ENCODE results near the gene GFPT1. TPM values are rescaled to one million over a fixed set of nuclear protein-coding genes. Genes with fewer than 3 reads are reported as not detected.

The GFPT1 gene
- polyA plus RNA-seq, 4 donors: 33.1 to 47.3 (median 43.1) TPM

- DNase-seq (ENCODE audit: low read depth in 4 of 4, low spot score in 3 of 4): no peak
Measured at GRCh38 chr2:69296421-69296820, 90.6 kb downstream of the GFPT1 start.

DNA sequence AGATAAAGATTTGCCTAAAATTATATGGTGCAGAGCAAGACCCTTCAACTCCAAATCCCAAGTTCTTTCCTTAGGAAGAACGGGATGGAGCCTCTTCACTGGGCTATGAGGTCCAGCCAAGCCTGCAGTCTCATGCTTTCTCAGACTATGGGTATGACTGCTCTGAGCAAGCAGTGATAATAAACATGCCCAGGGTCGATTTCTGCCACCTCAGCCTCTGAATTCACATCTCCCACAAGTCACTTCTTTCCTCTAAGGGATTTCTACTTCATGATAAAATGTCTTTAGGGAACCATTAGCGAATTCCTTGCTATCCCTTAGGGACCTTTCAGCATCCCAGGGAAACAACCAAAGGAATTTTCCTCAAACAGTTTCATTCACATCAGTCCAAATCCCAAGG is 94.8 kb downstream of the GFPT1 start:
- no peak for DNase-seq (ENCODE audit: low read depth in 4 of 4, low spot score in 3 of 4)

GRCh38 chr2:69291721-69292120 is 95.3 kb downstream of the GFPT1 start:
- DNase-seq (ENCODE audit: low read depth in 4 of 4, low spot score in 3 of 4): no peak

DNA sequence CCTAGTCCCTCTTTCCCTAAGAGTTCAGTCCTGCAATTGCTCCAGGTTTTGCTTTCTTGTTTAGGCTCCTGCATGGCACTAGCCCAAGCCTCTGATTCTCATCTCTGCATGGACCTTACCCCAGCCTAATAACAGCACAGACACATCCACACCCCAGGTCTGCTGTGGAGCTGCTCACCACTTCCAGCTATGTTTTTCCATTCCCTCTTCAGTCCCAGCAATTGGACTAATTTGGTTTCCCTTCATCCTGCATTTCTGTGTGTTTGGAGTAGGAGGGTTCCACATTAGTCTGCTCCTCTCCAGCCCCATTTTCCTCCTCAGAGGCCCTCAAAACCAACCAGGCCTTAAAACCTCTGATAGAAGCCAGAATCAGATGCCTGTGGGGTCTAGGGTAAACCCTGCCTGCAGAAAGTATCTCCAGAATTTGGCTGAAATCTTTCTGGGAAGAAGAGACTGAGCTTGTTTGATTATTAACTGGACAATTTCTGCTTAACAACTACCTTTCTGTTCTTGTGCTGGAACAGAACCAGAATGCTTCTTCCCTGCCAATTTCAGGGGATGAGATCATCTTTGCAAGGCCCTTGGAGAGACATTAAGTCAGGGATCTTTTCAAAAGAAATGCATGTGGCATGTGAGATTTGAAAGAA is 95.9 kb downstream of the GFPT1 start:
- no peak for DNase-seq (ENCODE audit: low read depth in 4 of 4, low spot score in 3 of 4)

DNA sequence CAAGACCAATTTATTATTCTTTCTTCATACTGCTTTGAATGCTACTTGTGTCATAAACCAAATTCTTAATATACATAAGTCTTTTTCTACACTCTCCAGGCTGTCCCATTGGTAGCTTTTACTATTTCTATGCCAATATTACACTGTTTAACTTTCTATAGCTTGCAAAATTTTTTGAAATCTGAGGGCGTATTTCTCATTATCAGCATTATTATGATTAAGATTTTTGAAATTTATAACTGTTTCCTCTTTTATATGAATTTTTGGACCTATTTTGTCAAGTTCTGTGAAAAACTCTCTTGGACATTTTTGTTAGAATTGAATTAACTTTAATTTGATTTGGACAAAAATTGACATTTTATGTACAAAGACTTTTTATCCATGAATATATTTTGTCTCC is 98.6 kb downstream of the GFPT1 start:
- DNase-seq (ENCODE audit: low read depth in 4 of 4, low spot score in 3 of 4): no peak

DNA sequence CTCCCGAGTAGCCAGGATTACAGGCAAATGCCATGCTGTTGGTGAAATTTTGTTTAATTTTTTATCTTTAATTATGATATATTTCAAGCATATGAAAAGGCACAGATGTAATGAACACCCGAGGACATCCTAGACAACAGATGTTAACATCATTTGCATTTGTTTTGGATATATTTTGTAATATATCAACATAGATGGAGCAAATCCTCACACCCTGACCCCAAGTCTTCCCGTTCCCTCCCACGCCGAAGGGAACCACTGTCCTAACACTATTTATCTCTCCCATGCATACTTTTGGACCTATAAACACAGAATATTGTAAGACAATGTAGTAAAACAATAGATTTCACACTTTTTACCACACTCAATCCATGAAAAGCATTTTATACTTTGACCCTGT is 99.5 kb downstream of the GFPT1 start:
- DNase-seq (ENCODE audit: low read depth in 4 of 4, low spot score in 3 of 4): no peak

DNA sequence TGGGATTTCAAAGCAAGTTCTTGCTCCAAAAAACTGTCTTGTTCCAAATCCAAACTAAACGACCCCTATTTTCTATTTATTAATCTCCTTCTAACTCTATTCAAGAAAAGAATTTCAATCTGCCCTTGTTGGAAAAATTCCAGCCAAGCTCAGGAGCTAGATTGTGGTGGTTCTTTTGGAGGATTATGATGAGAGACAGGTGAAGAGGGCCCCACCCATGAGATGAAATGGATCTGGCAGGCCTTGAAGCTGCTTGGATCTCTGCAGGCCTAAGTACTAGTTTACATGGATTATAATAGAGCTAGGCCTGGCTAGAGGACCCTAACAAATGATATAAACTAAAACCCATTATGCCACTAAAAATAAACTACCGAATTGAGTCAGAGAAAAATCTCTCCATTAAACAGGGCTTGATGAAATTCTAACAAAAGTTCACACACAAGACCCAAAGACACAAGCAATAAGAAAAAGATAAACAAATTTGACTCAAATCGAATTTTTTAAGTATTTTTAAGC is 101.6 kb downstream of the GFPT1 start:
- DNase-seq (ENCODE audit: low read depth in 4 of 4, low spot score in 3 of 4): no peak

DNA sequence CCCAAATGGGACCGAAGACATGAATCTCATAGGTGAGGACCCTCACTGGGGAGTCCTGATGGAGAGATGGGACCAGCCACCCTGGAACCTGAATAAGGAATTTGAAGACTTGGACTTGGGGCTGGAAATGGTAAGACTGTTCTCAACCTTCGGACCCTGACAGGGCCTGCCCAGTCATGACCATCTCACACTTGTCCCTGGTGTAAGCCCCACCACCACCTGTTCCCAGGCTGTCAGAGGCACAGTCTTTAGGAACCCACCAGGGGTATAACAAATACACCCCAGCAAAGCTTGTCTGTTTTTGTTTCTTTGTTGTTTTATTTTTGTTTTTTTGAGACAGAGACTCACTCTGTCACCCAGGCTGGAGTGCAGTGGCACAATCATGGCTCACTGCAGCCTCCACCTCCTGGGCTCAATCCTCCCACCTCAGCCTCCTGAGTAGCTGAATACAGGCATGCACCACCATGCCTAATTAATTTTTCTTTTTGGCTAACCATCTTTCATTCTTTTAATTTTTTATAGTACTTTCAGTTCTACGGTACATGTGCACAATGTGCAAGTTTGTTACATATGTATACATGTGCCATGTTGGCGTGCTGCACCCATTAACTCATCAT is 106.1 kb downstream of the GFPT1 start:
- DNase-seq (ENCODE audit: low read depth in 4 of 4, low spot score in 3 of 4): no peak

DNA sequence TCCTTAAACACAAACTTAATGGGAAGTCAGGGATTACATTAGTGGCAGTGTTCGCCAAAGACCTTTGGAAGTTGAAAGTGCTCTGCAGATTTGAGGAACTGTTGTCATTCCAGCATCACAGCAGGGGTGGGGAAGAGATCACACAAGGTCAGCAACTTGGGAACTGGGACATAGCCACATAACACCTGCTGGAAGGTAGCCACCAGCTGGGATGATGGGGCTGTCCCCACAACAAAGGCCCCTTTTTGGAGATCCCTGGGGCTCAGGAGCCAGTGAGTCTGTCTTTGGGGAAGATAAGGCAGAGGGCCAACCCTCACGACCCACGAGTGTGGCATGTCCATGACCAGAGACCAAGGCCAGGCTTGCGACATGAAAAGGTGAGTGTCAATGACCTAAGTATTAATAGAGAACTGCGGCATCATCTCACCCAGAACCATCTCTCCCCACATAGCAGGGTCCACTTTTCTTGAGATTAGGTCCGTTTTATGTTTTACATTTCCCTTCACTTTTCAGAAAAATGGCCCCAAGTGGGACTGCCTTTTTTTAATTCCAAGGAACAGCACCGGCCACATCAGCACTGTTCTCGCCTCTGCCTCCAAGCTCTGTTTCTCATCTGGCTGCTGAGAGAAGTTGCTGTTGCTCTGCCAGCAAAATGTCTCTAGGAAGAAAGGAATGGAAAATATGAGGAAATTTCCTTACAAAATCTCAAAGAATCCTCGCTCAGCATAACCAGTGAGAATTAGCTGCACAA is 106.9 kb downstream of the GFPT1 start:
- no peak for DNase-seq (ENCODE audit: low read depth in 4 of 4, low spot score in 3 of 4)

- DNase-seq (ENCODE audit: low read depth in 4 of 4, low spot score in 3 of 4): no peak
Measured at GRCh38 chr2:69279211-69279610, 107.8 kb downstream of the GFPT1 start.

GRCh38 chr2:69278366-69278765 is 108.7 kb downstream of the GFPT1 start:
- DNase-seq (ENCODE audit: low read depth in 4 of 4, low spot score in 3 of 4): no peak

- no peak for DNase-seq (ENCODE audit: low read depth in 4 of 4, low spot score in 3 of 4)
Measured at GRCh38 chr2:69275490-69275889, 111.5 kb downstream of the GFPT1 start.

- DNase-seq (ENCODE audit: low read depth in 4 of 4, low spot score in 3 of 4): peak in 1 of 4 donors; percentile 1
Measured at GRCh38 chr2:69272803-69273471, 114.1 kb downstream of the GFPT1 start.

GRCh38 chr2:69271831-69272257 is 115.2 kb downstream of the GFPT1 start:
- DNase-seq (ENCODE audit: low read depth in 4 of 4, low spot score in 3 of 4): no peak

Other genes with a start within 250 kb of the GFPT1 start
- gene NFU1, start 50.2 kb upstream of the GFPT1 start, polyA plus RNA-seq (ENCODE audit: insufficient read length in 4 of 4): 10 to 100 TPM; 64.6 to 69.2 (median 66.7) TPM